ENCODE results near the gene OSBPL6.

GRCh38 chr2:178317811-178318210 lies 123.5 kb downstream of the OSBPL6 start:
- TF ChIP-seq CTCF (IDR thresholded peaks at IDR 0.05) (no peak), EZH2 (IDR thresholded peaks at IDR 0.05; ENCODE audit: borderline replicate concordance, insufficient read depth, low read depth, low read length, poor library complexity, severe bottlenecking) (no peak)
